Neuron (in vitro differentiated cells): ENCODE results near the gene CAMTA1.
"Not testable (repeated sequence)": the region's sequence is repeated elsewhere in the genome, so short reads cannot be mapped to it uniquely, and the experiment has no call there.

Source experiments
- H2AFZ ChIP-seq: one replicate; pipeline ENCODE4 v1.6.1; 2013; ENCODE audit warnings: low read depth, mild to moderate bottlenecking, inconsistent platforms, low read length, moderate library complexity
- H3K27me3 ChIP-seq: one replicate; pipeline ENCODE4 v1.6.1; 2013; ENCODE audit warnings: low read length; ENCODE audit not compliant: insufficient read depth
- H3K36me3 ChIP-seq: one replicate; pipeline ENCODE4 v1.6.1; 2013; ENCODE audit warnings: low read length; ENCODE audit not compliant: insufficient read depth
- H3K4me1 ChIP-seq: one replicate; pipeline ENCODE4 v1.6.1; 2013; ENCODE audit warnings: low read length; ENCODE audit not compliant: insufficient read depth
- H3K4me3 ChIP-seq: 2 replicates; pipeline ENCODE4 v1.5.1; 2013; ENCODE audit warnings: mild to moderate bottlenecking, low read length, moderate library complexity
- H3K9me3 ChIP-seq: one replicate; pipeline ENCODE4 v1.6.1; 2013; ENCODE audit warnings: low read length

The CAMTA1 gene

GRCh38 chr1:7407980-7408770 lies 622.9 kb downstream of the CAMTA1 start:
- H2AFZ ChIP-seq: no peak overlapping the region
- no peaks in the 10 kb centered on the region for H3K27me3 ChIP-seq
- no peaks in the 10 kb centered on the region for H3K36me3 ChIP-seq
- H3K4me1 ChIP-seq: no peaks in the 10 kb centered on the region
- H3K4me3 ChIP-seq: no peak overlapping the region
- no peaks in the 10 kb centered on the region for H3K9me3 ChIP-seq

DNA sequence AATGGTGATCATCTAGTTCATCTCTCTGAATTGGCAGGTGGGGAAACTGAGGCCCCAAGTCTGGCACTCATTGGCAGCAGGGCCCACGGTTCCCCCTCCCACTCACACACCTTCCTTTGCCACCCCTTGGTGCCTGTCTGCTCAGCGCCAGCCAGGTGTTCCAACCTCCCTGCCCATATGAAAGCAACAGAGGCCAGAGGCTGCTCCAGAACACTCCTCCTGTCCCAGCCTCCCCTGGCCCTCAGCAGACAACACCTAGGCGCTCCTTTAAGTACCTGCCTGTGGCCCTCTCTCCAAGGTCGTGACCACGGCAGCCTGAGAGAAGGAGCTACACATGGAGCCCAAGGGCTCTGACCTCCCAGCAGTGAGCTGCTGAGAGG lies 623.5 kb downstream of the CAMTA1 start:
- H3K36me3 ChIP-seq: no peaks in the 10 kb centered on the region
- no peaks in the 10 kb centered on the region for H3K4me1 ChIP-seq
- H3K4me3 ChIP-seq: no peak overlapping the region
- H3K9me3 ChIP-seq: no peaks in the 10 kb centered on the region
- no peaks in the 10 kb centered on the region for H3K27me3 ChIP-seq
- H2AFZ ChIP-seq: no peak overlapping the region

- H3K4me3 ChIP-seq: no peak overlapping the region
- no peaks in the 10 kb centered on the region for H3K36me3 ChIP-seq
- H3K4me1 ChIP-seq: no peaks in the 10 kb centered on the region
- no peak overlapping the region for H2AFZ ChIP-seq
- no peaks in the 10 kb centered on the region for H3K27me3 ChIP-seq
- no peaks in the 10 kb centered on the region for H3K9me3 ChIP-seq
Observed at GRCh38 chr1:7409278-7409677, 624.0 kb downstream of the CAMTA1 start.

DNA sequence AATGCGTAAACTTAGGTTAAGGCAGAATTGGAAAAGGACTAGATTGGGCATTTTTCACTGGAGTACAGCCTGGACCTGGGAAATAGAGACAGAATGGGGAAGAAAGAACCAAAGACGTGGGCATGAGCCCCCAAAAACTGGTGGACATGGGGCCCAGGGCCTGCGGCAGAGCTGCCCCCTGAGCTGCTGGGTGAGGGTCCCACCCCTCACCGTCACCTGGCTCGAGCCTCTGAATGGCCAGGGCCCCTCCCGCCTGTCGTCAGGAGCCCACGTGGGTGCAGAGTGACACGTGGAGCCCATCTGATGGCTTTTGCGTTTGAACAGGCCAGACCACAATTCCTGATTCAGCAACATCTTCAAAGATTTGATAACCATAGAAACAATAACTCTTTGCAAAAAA lies 624.9 kb downstream of the CAMTA1 start:
- H3K9me3 ChIP-seq: no peaks in the 10 kb centered on the region
- H3K4me1 ChIP-seq: no peaks in the 10 kb centered on the region
- H3K27me3 ChIP-seq: no peaks in the 10 kb centered on the region
- H2AFZ ChIP-seq: no peak overlapping the region
- H3K36me3 ChIP-seq: no peaks in the 10 kb centered on the region
- no peak overlapping the region for H3K4me3 ChIP-seq

DNA sequence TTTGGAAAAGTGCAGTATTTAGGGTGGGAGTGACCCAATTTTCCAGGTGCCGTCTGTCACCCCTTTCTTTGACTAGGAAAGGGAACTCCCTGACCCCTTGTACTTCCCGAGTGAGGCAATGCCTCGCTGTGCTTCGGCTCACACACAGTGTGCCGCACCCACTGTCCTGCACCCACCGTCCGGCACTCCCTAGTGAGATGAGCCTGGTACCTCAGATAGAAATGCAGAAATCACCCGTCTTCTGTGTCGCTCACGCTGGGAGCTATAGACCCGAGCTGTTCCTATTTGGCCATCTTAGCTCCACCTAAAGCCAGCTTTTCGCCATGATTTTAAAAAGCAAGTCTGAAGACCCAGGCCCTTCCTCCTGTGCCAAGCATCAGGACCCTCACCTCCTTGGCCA lies 632.4 kb downstream of the CAMTA1 start:
- not testable (repeated sequence) for H3K36me3 ChIP-seq, H3K27me3 ChIP-seq, H2AFZ ChIP-seq, H3K4me3 ChIP-seq, H3K4me1 ChIP-seq, H3K9me3 ChIP-seq

- no peaks in the 10 kb centered on the region for H3K36me3 ChIP-seq
- H3K9me3 ChIP-seq: peaks cover 2% of the 10 kb centered on the region
- H3K27me3 ChIP-seq: no peaks in the 10 kb centered on the region
- H3K4me1 ChIP-seq: no peaks in the 10 kb centered on the region
- H2AFZ ChIP-seq: no peak overlapping the region
- no peak overlapping the region for H3K4me3 ChIP-seq
Observed at GRCh38 chr1:7418442-7419080, 633.3 kb downstream of the CAMTA1 start.

- Histone ChIP-seq H3K36me3 (no peaks in the 10 kb centered on the region), H3K4me3 (no peak overlapping the region), H3K9me3 (peaks cover 2% of the 10 kb centered on the region), H2AFZ (no peak overlapping the region), H3K27me3 (no peaks in the 10 kb centered on the region), H3K4me1 (no peaks in the 10 kb centered on the region)
Observed at GRCh38 chr1:7420098-7420445, 634.8 kb downstream of the CAMTA1 start.

- Histone ChIP-seq H3K4me1 (no peaks in the 10 kb centered on the region), H3K27me3 (no peaks in the 10 kb centered on the region), H3K4me3 (no peak overlapping the region), H3K36me3 (no peaks in the 10 kb centered on the region), H2AFZ (no peak overlapping the region), H3K9me3 (peaks cover 2% of the 10 kb centered on the region)
Observed at GRCh38 chr1:7420470-7421100, 635.3 kb downstream of the CAMTA1 start.

GRCh38 chr1:7421471-7422075 lies 636.3 kb downstream of the CAMTA1 start:
- Histone ChIP-seq H3K36me3 (no peaks in the 10 kb centered on the region), H3K4me1 (no peaks in the 10 kb centered on the region), H3K4me3 (no peak overlapping the region), H2AFZ (no peak overlapping the region), H3K9me3 (peaks cover 2% of the 10 kb centered on the region), H3K27me3 (no peaks in the 10 kb centered on the region)

DNA sequence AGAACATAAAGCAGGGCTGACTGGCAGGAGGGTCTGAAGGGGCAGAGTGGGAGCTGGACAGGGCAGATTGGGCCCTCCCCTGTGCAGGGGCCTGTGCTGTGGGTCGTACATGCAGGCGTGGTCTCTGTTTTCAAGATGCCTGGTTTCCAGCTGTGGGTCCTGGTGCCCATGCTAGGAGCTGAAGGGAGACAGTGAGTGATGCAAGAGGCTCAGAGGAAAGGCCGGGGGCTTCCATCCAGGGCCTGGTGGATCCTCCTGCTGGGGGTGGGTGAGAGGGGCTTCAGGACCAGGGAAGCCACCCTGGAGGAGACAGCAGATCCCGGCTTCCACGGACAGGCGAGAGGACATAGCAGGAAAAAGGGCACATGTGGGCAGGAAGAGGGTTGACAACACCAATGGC lies 636.8 kb downstream of the CAMTA1 start:
- no peak overlapping the region for H3K4me3 ChIP-seq
- H3K4me1 ChIP-seq: no peaks in the 10 kb centered on the region
- no peaks in the 10 kb centered on the region for H3K27me3 ChIP-seq
- H2AFZ ChIP-seq: no peak overlapping the region
- peaks cover 2% of the 10 kb centered on the region for H3K9me3 ChIP-seq
- H3K36me3 ChIP-seq: no peaks in the 10 kb centered on the region

DNA sequence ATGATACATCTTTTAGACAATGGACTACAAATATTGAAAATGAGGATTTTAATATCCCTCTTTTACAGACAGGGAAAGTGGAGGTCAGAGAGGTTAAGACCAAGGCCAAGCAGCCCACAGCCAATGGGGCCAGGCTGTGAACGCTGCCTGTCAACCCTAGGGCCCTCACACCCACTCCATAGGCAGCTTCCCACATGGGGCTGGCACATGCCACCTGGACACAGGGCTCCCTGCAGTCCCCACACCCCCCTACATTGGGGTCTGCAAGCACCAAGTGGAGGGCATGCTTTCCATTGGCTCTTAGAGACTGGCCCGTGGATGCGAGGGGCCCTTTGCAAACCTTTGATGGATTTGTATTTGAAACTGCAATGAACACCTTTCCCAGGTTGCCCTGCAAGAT lies 637.3 kb downstream of the CAMTA1 start:
- Histone ChIP-seq H2AFZ (no peak overlapping the region), H3K27me3 (no peaks in the 10 kb centered on the region), H3K36me3 (no peaks in the 10 kb centered on the region), H3K9me3 (peaks cover 2% of the 10 kb centered on the region), H3K4me3 (no peak overlapping the region), H3K4me1 (no peaks in the 10 kb centered on the region)

DNA sequence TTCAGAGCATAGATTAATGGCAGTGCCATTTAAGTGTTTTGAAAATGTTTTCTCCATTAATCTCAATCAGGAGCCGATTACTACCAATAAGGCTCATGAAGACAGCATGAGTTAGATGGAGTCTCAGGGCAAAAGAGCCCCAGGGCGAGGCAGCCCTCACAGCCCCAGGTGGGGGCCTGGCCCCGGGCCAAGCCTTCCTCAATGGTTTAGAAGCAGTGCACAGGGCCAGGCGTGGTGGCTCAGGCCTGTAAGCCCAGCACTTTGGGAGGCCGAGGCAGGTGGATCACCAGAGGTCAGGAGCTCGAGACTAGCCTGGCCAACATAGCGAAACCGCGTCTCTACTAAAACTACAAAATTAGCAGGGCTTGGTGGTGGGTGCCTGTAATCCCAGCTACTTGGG lies 637.7 kb downstream of the CAMTA1 start:
- no peaks in the 10 kb centered on the region for H3K9me3 ChIP-seq
- H3K27me3 ChIP-seq: no peaks in the 10 kb centered on the region
- no peak overlapping the region for H3K4me3 ChIP-seq
- no peaks in the 10 kb centered on the region for H3K4me1 ChIP-seq
- H3K36me3 ChIP-seq: no peaks in the 10 kb centered on the region
- H2AFZ ChIP-seq: no peak overlapping the region

GRCh38 chr1:7424352-7424890 lies 639.2 kb downstream of the CAMTA1 start:
- H3K36me3 ChIP-seq: no peaks in the 10 kb centered on the region
- no peaks in the 10 kb centered on the region for H3K27me3 ChIP-seq
- no peaks in the 10 kb centered on the region for H3K4me1 ChIP-seq
- H3K4me3 ChIP-seq: no peak overlapping the region
- H2AFZ ChIP-seq: no peak overlapping the region
- H3K9me3 ChIP-seq: no peaks in the 10 kb centered on the region
